ENCODE data around the gene ITGBL1. TPM values are rescaled to one million over a fixed set of nuclear protein-coding genes. Genes with fewer than 3 reads are reported as not detected.

The ITGBL1 gene
- total and polyA plus RNA-seq, 2 donors (not counting 1 experiment from before 2014, with no cell fraction given), result not detected

- Histone ChIP-seq H3K9ac (ENCODE audit: low read length) (no peak overlapping the region), H3K36me3 (replicated peaks in 1 of 2; ENCODE audit: control extremely low read depth in 1 of 2, control insufficient read depth in 1 of 2, extremely low read depth in 1 of 2, insufficient read depth in 2 of 2, low read length in 1 of 2) (no peaks in the 10 kb centered on the region), H3K79me2 (ENCODE audit: control insufficient read depth, insufficient read depth, low read length) (no peaks in the 10 kb centered on the region), H2AFZ (ENCODE audit: insufficient read depth, low read depth, low read length, poor library complexity, severe bottlenecking) (no peak overlapping the region), H3K27me3 (replicated peaks in 1 of 4; ENCODE audit: control extremely low read depth in 1 of 4, control insufficient read depth in 3 of 4, insufficient read depth in 4 of 4, low read length in 3 of 4) (no peaks in the 10 kb centered on the region), H3K4me2 (replicated peaks; ENCODE audit: low read depth, low read length, poor library complexity, severe bottlenecking) (no peak overlapping the region), H3K27ac (ENCODE audit: low read length in 2 of 2) (no peak overlapping the region), H4K20me1 (ENCODE audit: control insufficient read depth, insufficient read depth, low read length, poor library complexity, severe bottlenecking) (no peaks in the 10 kb centered on the region), H3K4me3 (ENCODE audit: control extremely low read depth in 1 of 5, extremely low read depth in 1 of 5, insufficient read depth in 1 of 5, low read depth in 2 of 5, low read length in 4 of 5) (no peak overlapping the region), H3K4me1 (ENCODE audit: control insufficient read depth in 2 of 2, insufficient read depth in 2 of 2, low read length in 2 of 2) (no peaks in the 10 kb centered on the region), H3K9me3 (ENCODE audit: control extremely low read depth in 1 of 3, control insufficient read depth in 2 of 3, insufficient read depth in 1 of 3, low read length in 2 of 3) (no peaks in the 10 kb centered on the region)
- ATAC-seq (ENCODE audit: low read depth), result no peak
- H3K9me3 Mint-ChIP-seq (ENCODE audit: insufficient read depth), result no peaks in the 10 kb centered on the region
- H3K4me3 Mint-ChIP-seq, result no peak overlapping the region
- no peak for TF ChIP-seq EZH2 (IDR thresholded peaks at IDR 0.05; ENCODE audit: borderline replicate concordance, insufficient read depth, low read depth, low read length, poor library complexity, severe bottlenecking)
- no peak for TF ChIP-seq CTCF (IDR thresholded peaks at IDR 0.05)
- no peaks in the 10 kb centered on the region for H3K4me1 Mint-ChIP-seq
- ChIA-PET CTCF (no interaction called here), POLR2A (no interaction called here)
- H3K27ac Mint-ChIP-seq, result no peak overlapping the region
- DNase-seq, result no peak
- intact Hi-C loops (cut with micrococcal nuclease), result no loop called here
- 100% methylated on average over 2 of the region's 3 CpGs for WGBS (ENCODE audit: insufficient coverage)
- H3K27me3 Mint-ChIP-seq, result peaks cover 8% of the 10 kb centered on the region
Measured at GRCh38 chr13:101556676-101557123, 104.2 kb downstream of the ITGBL1 start.

GRCh38 chr13:101565317-101565716 lies 112.8 kb downstream of the ITGBL1 start:
- POLR2A ChIA-PET, result no interaction called here
- Histone ChIP-seq H3K36me3 (replicated peaks in 1 of 2; ENCODE audit: control extremely low read depth in 1 of 2, control insufficient read depth in 1 of 2, extremely low read depth in 1 of 2, insufficient read depth in 2 of 2, low read length in 1 of 2) (no peaks in the 10 kb centered on the region), H3K9ac (ENCODE audit: low read length) (no peak overlapping the region), H4K20me1 (ENCODE audit: control insufficient read depth, insufficient read depth, low read length, poor library complexity, severe bottlenecking) (no peaks in the 10 kb centered on the region), H3K27ac (ENCODE audit: low read length in 2 of 2) (no peak overlapping the region), H3K4me3 (ENCODE audit: control extremely low read depth in 1 of 5, extremely low read depth in 1 of 5, insufficient read depth in 1 of 5, low read depth in 2 of 5, low read length in 4 of 5) (no peak overlapping the region), H3K79me2 (ENCODE audit: control insufficient read depth, insufficient read depth, low read length) (no peaks in the 10 kb centered on the region), H3K27me3 (replicated peaks in 1 of 4; ENCODE audit: control extremely low read depth in 1 of 4, control insufficient read depth in 3 of 4, insufficient read depth in 4 of 4, low read length in 3 of 4) (no peaks in the 10 kb centered on the region), H2AFZ (ENCODE audit: insufficient read depth, low read depth, low read length, poor library complexity, severe bottlenecking) (no peak overlapping the region), H3K9me3 (ENCODE audit: control extremely low read depth in 1 of 3, control insufficient read depth in 2 of 3, insufficient read depth in 1 of 3, low read length in 2 of 3) (no peaks in the 10 kb centered on the region), H3K4me1 (ENCODE audit: control insufficient read depth in 2 of 2, insufficient read depth in 2 of 2, low read length in 2 of 2) (no peaks in the 10 kb centered on the region), H3K4me2 (replicated peaks; ENCODE audit: low read depth, low read length, poor library complexity, severe bottlenecking) (no peak overlapping the region)
- DNase-seq (no peak), ATAC-seq (ENCODE audit: low read depth) (no peak)
- Mint-ChIP-seq H3K4me1 (no peaks in the 10 kb centered on the region), H3K27me3 (peaks cover 3% of the 10 kb centered on the region), H3K9me3 (ENCODE audit: insufficient read depth) (no peaks in the 10 kb centered on the region), H3K27ac (no peak overlapping the region), H3K4me3 (no peak overlapping the region)
- CTCF ChIA-PET, result interaction anchor here (0.6 kb wide), 1 partner anchor 50 kb away, joined by 3 read pairs; no protein-coding TSS in a partner anchor
- no peak for TF ChIP-seq EZH2 (IDR thresholded peaks at IDR 0.05; ENCODE audit: borderline replicate concordance, insufficient read depth, low read depth, low read length, poor library complexity, severe bottlenecking)
- TF ChIP-seq CTCF (IDR thresholded peaks at IDR 0.05), result no peak
- no CpG with 5 or more reads among the region's 1 CpG for WGBS (ENCODE audit: insufficient coverage)
- intact Hi-C loops (cut with micrococcal nuclease), result no loop called here

Data from B cell (primary cell).